A549 (cell line): Measurements from ENCODE around the gene NUDT14. TPM values are rescaled to one million over a fixed set of nuclear protein-coding genes. Genes with fewer than 3 reads are reported as not detected.

Experiments
- ATAC-seq, 2 experiments: fragments of 200-7000 bp in 1 of 2; fragments of >200 bp in 1 of 2; cut with Nextera tagmentation in 1 of 2; cut with Tn5 transposase in 1 of 2; 3 replicates each; pipeline versions ENCODE4 v1.8.0 to v1.9.1; 2018 to 2020; ENCODE audit warnings: mild to moderate bottlenecking in 1 of 2, moderate library complexity in 1 of 2
- CTCF ChIA-PET: fragments of 300-600 bp; sonication (Branson Sonifier 250); formaldehyde crosslinking; extraction: SDS; loops from one replicate; lab custom pipeline; 2021; ENCODE audit warnings: antibody characterized with exemption, inconsistent platforms; lab: Yijun Ruan, JAX
- POLR2A ChIA-PET: fragments of 350-600 bp; formaldehyde crosslinking; extraction: SDS; loops from one replicate; lab custom pipeline; 2021; ENCODE audit warnings: antibody characterized with exemption, inconsistent platforms; lab: Yijun Ruan, JAX
- DNase-seq, 2 experiments: peaks; one replicate each; pipeline versions ENCODE4 v3.0.0 to v3.0.0-alpha.2; 2011 to 2016; ENCODE audit warnings: low read depth in 1 of 2, low spot score in 1 of 2
- FAIRE-seq: peaks from 2 replicates; lab custom pipeline; 2011; peaks lifted over from hg19 to GRCh38; lab: Jason Lieb, UNC
- H3K27ac ChIP-seq, 2 experiments: fragments of >200 bp; sonication (Bioruptor Twin); formaldehyde crosslinking; 3 replicates each; pipeline ENCODE4 v1.5.1; 2016 to 2017
- H3K4me1 ChIP-seq: fragments of >200 bp; sonication (Bioruptor Twin); formaldehyde crosslinking; 3 replicates; pipeline ENCODE4 v1.6.1; 2016
- H3K4me2 ChIP-seq: fragments of >200 bp; sonication (Bioruptor Twin); formaldehyde crosslinking; 3 replicates; pipeline ENCODE4 v1.6.1; 2016
- H3K4me3 ChIP-seq: fragments of >200 bp; sonication (Bioruptor Twin); formaldehyde crosslinking; 3 replicates; pipeline ENCODE4 v1.5.1; 2016
- H3K9me3 ChIP-seq: fragments of >200 bp; sonication (Bioruptor Twin); formaldehyde crosslinking; 3 replicates; pipeline ENCODE4 v1.6.1; 2016
- EHF ChIP-seq: fragments of 250-450 bp; sonication (Bioruptor Pico); IDR thresholded peaks from 2 replicates; pipeline ENCODE4 v1.5.0; 2020; ENCODE audit warnings: mild to moderate bottlenecking
- EHMT2 ChIP-seq: fragments of 200-600 bp; sonication (generic); IDR thresholded peaks from 2 replicates; pipeline ENCODE4 v1.6.1; 2016; ENCODE audit warnings: antibody characterized with exemption, low read depth, mild to moderate bottlenecking, moderate library complexity
- EP300 ChIP-seq, 2 experiments: fragments of >200 bp; sonication (Bioruptor Twin); formaldehyde crosslinking; IDR thresholded peaks; 2 replicates in 1 of 2; 3 replicates in 1 of 2; pipeline ENCODE4 v1.6.1; 2016 to 2017
- ESRRA ChIP-seq: fragments of 150-350 bp; IDR thresholded peaks from 2 replicates; pipeline ENCODE4 v1.6.1; 2014; ENCODE audit warnings: mild to moderate bottlenecking, low read length, borderline replicate concordance
- FOSB ChIP-seq: fragments of 250-450 bp; sonication (Bioruptor Pico); IDR thresholded peaks from 2 replicates; pipeline ENCODE4 v1.5.0; 2020; ENCODE audit warnings: mild to moderate bottlenecking, moderate library complexity
- GATA3 ChIP-seq: IDR thresholded peaks from 2 replicates; pipeline ENCODE4 v1.6.1; 2012; ENCODE audit warnings: borderline replicate concordance
- HDAC2 ChIP-seq: fragments of 200-600 bp; sonication (generic); IDR thresholded peaks from 2 replicates; pipeline ENCODE4 v1.6.1; 2016
- KDM1A ChIP-seq: fragments of 200-600 bp; sonication (generic); IDR thresholded peaks from 2 replicates; pipeline ENCODE4 v1.6.1; 2016; ENCODE audit warnings: low read depth, mild to moderate bottlenecking
- NPAS2 ChIP-seq: fragments of 250-450 bp; sonication (Bioruptor Pico); IDR thresholded peaks from 2 replicates; pipeline ENCODE4 v1.8.0; 2022; ENCODE audit warnings: mild to moderate bottlenecking, moderate library complexity, borderline replicate concordance
- NR3C1 ChIP-seq: fragments of >200 bp; sonication (Bioruptor Twin); formaldehyde crosslinking; IDR thresholded peaks from 3 replicates; pipeline ENCODE4 v1.6.1; 2017
- POLR2A ChIP-seq: IDR thresholded peaks from 2 replicates; pipeline ENCODE4 v1.6.1; 2012; ENCODE audit warnings: mild to moderate bottlenecking, low read length
- POLR2AphosphoS2 ChIP-seq: conservative IDR thresholded peaks from 2 replicates; pipeline ENCODE4 v1.6.1; 2012; ENCODE audit warnings: low read length, improper control_type of control experiment, inconsistent platforms
- SMC3 ChIP-seq: fragments of >200 bp; sonication (Bioruptor Twin); formaldehyde crosslinking; IDR thresholded peaks from 3 replicates; pipeline ENCODE4 v1.6.1; 2018; ENCODE audit warnings: inconsistent platforms
- TFCP2L1 ChIP-seq: fragments of 250-450 bp; sonication (Bioruptor Pico); IDR thresholded peaks from 2 replicates; pipeline ENCODE4 v1.5.0; 2021; ENCODE audit warnings: mild to moderate bottlenecking
- TP53 ChIP-seq: fragments of 250-450 bp; sonication (Bioruptor Pico); IDR thresholded peaks from 2 replicates; pipeline ENCODE4 v1.5.0; 2021; ENCODE audit warnings: mild to moderate bottlenecking, moderate library complexity
- ZFP36 ChIP-seq: fragments of 450-650 bp; IDR thresholded peaks from 2 replicates; pipeline ENCODE4 v1.6.1; 2014; ENCODE audit warnings: borderline replicate concordance; ENCODE audit not compliant: partially characterized antibody
- ZNF302 ChIP-seq: fragments of 250-450 bp; sonication (Bioruptor Pico); IDR thresholded peaks from 2 replicates; pipeline ENCODE4 v1.9.0; 2021; ENCODE audit warnings: inconsistent platforms, mild to moderate bottlenecking, moderate library complexity
- ZSCAN20 ChIP-seq: fragments of 250-450 bp; sonication (Bioruptor Pico); IDR thresholded peaks from 2 replicates; pipeline ENCODE4 v1.8.0; 2022; ENCODE audit warnings: mild to moderate bottlenecking, moderate library complexity
- WGBS: methylation state at CpG from one replicate; pipeline ENCODE4 v1.1.6; 2017; ENCODE audit errors: missing lambda C conversion rate; 5-methylcytosine and 5-hydroxymethylcytosine counted together
- polyA plus RNA-seq, 4 experiments: library from polyadenylated mRNA; depleted of rRNA in 3 of 4; stranded (reverse); fragments of >200 nt; fragmentation: RNase III in 1 of 4; extraction: RNeasy Plus Mini Kit Qiagen cat#74134 plus additional on column Dnase treatment in 1 of 4; gene quantifications; 2 replicates in 3 of 4; 3 replicates in 1 of 4; pipeline ENCODE4 v1.2.3, GENCODE V29; 2011 to 2017
- TF ChIP-seq, protein P1 (sequence below): fragments of >200 bp; sonication (Bioruptor Twin); formaldehyde crosslinking; IDR thresholded peaks from 3 replicates; pipeline ENCODE4 v1.5.1; 2016
- TF ChIP-seq, protein P2 (sequence below): fragments of 250-450 bp; sonication (Bioruptor Pico); IDR thresholded peaks from 2 replicates; pipeline ENCODE4 v1.5.0; 2020; ENCODE audit warnings: low read depth, mild to moderate bottlenecking, moderate library complexity
- TF ChIP-seq, protein P3 (sequence below): fragments of 450-650 bp; IDR thresholded peaks from 2 replicates; pipeline ENCODE4 v1.6.1; 2014; ENCODE audit warnings: antibody characterized with exemption
- TF ChIP-seq, protein P4 (sequence below): IDR thresholded peaks from 2 replicates; pipeline ENCODE4 v1.6.1; 2012
- TF ChIP-seq, protein P5 (sequence below): fragments of 200-600 bp; sonication (generic); IDR thresholded peaks from 2 replicates; pipeline ENCODE4 v1.6.1; 2016; ENCODE audit warnings: antibody characterized with exemption, mild to moderate bottlenecking, moderate library complexity

The NUDT14 gene
- polyA plus RNA-seq, 2 of the 4 experiments (the other 2 are of a cell fraction): 12.6 to 30.7 TPM

DNA sequence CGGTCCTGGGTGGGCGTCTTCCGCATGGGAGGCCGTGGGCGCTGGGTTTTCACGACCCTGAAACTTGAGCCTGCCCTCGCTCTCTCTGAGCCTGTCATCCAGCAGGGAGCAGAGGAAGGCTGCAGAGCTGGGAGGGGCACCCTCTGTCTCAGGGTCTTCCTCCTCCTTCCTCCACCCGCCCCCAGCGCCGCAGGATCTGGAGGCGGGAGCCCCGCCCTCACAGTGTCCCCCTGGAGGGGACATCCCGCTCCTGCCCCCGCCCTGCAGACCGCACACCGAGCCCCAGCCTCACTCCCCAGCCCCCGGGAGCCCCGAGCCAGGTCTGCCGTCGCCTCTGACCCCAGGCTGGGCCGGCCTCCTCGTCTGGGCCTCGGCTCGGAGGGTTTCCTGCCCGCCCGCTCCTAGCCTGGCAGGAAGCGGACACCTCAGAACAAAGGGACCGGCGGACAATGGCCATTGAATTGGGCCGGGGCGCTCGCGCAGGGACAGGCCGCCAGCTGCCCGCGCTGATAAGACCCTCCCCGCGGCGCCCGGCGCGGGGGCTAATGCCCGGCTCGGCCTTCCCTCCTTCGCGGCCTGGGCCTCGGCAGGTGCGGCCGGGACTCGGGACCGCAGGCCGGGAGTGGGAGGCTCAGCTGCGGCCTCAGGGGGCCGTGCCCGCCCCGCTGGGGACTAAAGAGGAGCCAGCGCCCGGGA lies 15.3 kb upstream of the NUDT14 start:
- ATAC-seq: no peak
- Histone ChIP-seq H3K27ac (no peak overlapping the region), H3K4me1 (peaks cover 35% of the 10 kb centered on the region), H3K4me2 (no peak overlapping the region), H3K9me3 (no peaks in the 10 kb centered on the region), H3K4me3 (no peak overlapping the region)
- TF ChIP-seq, protein P1, sequence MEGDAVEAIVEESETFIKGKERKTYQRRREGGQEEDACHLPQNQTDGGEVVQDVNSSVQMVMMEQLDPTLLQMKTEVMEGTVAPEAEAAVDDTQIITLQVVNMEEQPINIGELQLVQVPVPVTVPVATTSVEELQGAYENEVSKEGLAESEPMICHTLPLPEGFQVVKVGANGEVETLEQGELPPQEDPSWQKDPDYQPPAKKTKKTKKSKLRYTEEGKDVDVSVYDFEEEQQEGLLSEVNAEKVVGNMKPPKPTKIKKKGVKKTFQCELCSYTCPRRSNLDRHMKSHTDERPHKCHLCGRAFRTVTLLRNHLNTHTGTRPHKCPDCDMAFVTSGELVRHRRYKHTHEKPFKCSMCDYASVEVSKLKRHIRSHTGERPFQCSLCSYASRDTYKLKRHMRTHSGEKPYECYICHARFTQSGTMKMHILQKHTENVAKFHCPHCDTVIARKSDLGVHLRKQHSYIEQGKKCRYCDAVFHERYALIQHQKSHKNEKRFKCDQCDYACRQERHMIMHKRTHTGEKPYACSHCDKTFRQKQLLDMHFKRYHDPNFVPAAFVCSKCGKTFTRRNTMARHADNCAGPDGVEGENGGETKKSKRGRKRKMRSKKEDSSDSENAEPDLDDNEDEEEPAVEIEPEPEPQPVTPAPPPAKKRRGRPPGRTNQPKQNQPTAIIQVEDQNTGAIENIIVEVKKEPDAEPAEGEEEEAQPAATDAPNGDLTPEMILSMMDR: no peak
- TF ChIP-seq EHF (CRISPR knock-in tag) (no peak), EHMT2 (no peak), ZNF302 (no peak), HDAC2 (no peak), KDM1A (no peak), ZSCAN20 (no peak)
- CTCF ChIA-PET: interaction anchor here (1.6 to 4.5 kb wide), 2 partner anchors 86 to 156 kb away, joined by 4 to 26 read pairs; no protein-coding TSS in a partner anchor
- FAIRE-seq: no peak
- DNase-seq: no peak
- 82% methylated on average over 29 of the region's 58 CpGs for WGBS
- POLR2A ChIA-PET: interaction anchor here (1.3 kb wide), 1 partner anchor 105 kb away, joined by 3 read pairs; the partner anchor contains the start of gene BRF1

DNA sequence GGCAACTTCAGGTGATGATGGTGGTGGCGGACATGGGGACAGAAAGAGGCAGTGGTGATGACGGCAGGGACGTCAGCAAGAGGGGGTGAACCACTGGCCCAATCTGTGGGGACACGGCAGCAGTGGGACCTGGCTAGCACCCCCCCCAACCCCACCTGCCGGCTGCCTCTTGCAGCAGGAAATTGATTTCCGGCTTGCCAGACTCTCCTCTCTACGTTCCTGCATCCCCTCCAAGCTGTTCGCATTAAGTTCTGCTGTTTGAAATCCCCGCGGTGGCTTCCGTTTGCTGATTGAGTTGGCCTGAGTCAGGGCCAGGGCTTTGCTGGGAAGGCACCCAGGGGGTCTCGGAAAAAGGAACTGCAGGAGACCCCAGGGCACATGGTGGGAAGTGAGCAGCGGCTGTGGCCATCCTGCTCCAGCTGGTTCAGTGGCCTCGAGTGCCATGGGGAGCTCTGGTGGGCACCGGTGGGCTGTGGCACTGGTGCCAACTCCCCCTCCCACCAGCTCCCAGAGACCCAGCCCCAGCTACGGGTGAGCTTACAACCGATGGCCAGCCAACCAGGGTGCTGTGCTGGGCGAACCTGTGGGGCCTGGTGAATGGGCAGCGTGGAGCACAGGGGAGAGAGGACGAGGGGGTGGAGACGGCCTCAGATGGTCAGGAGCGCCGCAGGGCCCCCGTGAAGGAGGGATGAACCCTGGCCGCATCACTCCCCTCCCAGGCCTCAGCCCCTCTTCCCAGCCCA lies 14.6 kb upstream of the NUDT14 start:
- WGBS: 72% methylated on average over 21 of the region's 25 CpGs
- ChIA-PET CTCF (interaction anchor here (0.9 to 4.5 kb wide), 8 partner anchors 8 to 156 kb away, joined by 3 to 26 read pairs (median 4); partner anchors contain the start of gene BRF1), POLR2A (interaction anchor here (1.3 kb wide), 1 partner anchor 105 kb away, joined by 3 read pairs; the partner anchor contains the start of gene BRF1)
- ATAC-seq: no peak
- Histone ChIP-seq H3K9me3 (no peaks in the 10 kb centered on the region), H3K4me2 (no peak overlapping the region), H3K4me3 (no peak overlapping the region), H3K27ac (no peak overlapping the region), H3K4me1 (peaks cover 35% of the 10 kb centered on the region)
- TF ChIP-seq POLR2A (no peak), POLR2AphosphoS2 (no peak), NR3C1 (no peak), TP53 (CRISPR knock-in tag) (no peak), FOSB (CRISPR knock-in tag) (no peak), ESRRA (no peak)
- TF ChIP-seq, protein P2, sequence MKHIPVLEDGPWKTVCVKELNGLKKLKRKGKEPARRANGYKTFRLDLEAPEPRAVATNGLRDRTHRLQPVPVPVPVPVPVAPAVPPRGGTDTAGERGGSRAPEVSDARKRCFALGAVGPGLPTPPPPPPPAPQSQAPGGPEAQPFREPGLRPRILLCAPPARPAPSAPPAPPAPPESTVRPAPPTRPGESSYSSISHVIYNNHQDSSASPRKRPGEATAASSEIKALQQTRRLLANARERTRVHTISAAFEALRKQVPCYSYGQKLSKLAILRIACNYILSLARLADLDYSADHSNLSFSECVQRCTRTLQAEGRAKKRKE (CRISPR knock-in tag): no peak
- DNase-seq: no peak
- FAIRE-seq: no peak

DNA sequence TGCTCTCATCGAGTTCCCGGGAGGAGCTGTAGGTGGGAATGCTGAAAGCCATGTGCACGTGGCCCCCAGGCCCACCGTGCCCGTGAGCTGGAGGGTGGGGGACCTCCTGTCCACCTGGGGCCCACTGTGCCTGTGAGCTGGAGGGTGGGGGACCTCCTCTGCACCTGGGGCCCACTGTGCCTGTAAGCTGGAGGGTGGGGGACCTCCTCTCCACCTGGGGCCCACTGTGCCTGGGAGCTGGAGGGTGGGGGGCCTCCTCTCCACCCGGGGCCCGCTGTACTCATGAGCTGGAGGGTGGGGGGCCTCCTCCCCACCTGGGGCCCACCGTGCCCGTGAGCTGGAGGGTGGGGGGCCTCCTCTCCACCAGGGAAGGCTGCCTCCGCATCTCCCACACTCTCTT lies 13.9 kb upstream of the NUDT14 start:
- WGBS: 71% methylated on average over 5 of the region's 10 CpGs
- TF ChIP-seq EHF (CRISPR knock-in tag) (no peak), TFCP2L1 (CRISPR knock-in tag) (no peak), ZFP36 (no peak), SMC3 (no peak), NPAS2 (CRISPR knock-in tag) (no peak), GATA3 (no peak), HDAC2 (no peak), EP300 (IDR thresholded peaks at IDR 0.05) (no peak)
- TF ChIP-seq, protein P3, sequence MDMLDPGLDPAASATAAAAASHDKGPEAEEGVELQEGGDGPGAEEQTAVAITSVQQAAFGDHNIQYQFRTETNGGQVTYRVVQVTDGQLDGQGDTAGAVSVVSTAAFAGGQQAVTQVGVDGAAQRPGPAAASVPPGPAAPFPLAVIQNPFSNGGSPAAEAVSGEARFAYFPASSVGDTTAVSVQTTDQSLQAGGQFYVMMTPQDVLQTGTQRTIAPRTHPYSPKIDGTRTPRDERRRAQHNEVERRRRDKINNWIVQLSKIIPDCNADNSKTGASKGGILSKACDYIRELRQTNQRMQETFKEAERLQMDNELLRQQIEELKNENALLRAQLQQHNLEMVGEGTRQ: no peak
- TF ChIP-seq, protein P4, sequence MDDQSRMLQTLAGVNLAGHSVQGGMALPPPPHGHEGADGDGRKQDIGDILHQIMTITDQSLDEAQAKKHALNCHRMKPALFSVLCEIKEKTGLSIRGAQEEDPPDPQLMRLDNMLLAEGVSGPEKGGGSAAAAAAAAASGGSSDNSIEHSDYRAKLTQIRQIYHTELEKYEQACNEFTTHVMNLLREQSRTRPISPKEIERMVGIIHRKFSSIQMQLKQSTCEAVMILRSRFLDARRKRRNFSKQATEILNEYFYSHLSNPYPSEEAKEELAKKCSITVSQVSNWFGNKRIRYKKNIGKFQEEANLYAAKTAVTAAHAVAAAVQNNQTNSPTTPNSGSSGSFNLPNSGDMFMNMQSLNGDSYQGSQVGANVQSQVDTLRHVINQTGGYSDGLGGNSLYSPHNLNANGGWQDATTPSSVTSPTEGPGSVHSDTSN: no peak
- TF ChIP-seq, protein P5, sequence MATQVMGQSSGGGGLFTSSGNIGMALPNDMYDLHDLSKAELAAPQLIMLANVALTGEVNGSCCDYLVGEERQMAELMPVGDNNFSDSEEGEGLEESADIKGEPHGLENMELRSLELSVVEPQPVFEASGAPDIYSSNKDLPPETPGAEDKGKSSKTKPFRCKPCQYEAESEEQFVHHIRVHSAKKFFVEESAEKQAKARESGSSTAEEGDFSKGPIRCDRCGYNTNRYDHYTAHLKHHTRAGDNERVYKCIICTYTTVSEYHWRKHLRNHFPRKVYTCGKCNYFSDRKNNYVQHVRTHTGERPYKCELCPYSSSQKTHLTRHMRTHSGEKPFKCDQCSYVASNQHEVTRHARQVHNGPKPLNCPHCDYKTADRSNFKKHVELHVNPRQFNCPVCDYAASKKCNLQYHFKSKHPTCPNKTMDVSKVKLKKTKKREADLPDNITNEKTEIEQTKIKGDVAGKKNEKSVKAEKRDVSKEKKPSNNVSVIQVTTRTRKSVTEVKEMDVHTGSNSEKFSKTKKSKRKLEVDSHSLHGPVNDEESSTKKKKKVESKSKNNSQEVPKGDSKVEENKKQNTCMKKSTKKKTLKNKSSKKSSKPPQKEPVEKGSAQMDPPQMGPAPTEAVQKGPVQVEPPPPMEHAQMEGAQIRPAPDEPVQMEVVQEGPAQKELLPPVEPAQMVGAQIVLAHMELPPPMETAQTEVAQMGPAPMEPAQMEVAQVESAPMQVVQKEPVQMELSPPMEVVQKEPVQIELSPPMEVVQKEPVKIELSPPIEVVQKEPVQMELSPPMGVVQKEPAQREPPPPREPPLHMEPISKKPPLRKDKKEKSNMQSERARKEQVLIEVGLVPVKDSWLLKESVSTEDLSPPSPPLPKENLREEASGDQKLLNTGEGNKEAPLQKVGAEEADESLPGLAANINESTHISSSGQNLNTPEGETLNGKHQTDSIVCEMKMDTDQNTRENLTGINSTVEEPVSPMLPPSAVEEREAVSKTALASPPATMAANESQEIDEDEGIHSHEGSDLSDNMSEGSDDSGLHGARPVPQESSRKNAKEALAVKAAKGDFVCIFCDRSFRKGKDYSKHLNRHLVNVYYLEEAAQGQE: no peak

More for the DNA sequence above, 13.9 kb upstream of the NUDT14 start:
- Histone ChIP-seq H3K9me3 (no peaks in the 10 kb centered on the region), H3K27ac (no peak overlapping the region), H3K4me3 (no peak overlapping the region), H3K4me1 (peaks cover 35% of the 10 kb centered on the region), H3K4me2 (no peak overlapping the region)
- no peak for DNase-seq
- POLR2A ChIA-PET: interaction anchor here (1.1 to 1.3 kb wide), 2 partner anchors 106 to 108 kb away, joined by 3 to 4 read pairs; partner anchors contain the start of gene BRF1
- CTCF ChIA-PET: interaction anchor here (0.9 to 4.5 kb wide), 9 partner anchors 9 to 157 kb away, joined by 3 to 26 read pairs (median 4); partner anchors contain the start of gene BRF1
- ATAC-seq: no peak
- no peak for FAIRE-seq
